H1 (cell line): ENCODE data around the gene DPRX. TPM values are rescaled to one million over a fixed set of nuclear protein-coding genes. Genes with fewer than 3 reads are reported as not detected.

Source experiments
- CTCF ChIA-PET: fragments of 300-600 bp; sonication (Branson Sonifier 250); formaldehyde crosslinking; loops from one replicate; lab custom pipeline; 2021; ENCODE audit not compliant: partially characterized antibody; lab: Charles Lee
- POLR2A ChIA-PET: fragments of 300-600 bp; sonication (Branson Sonifier 250); formaldehyde crosslinking; loops from one replicate; lab custom pipeline; 2021; ENCODE audit warnings: inconsistent platforms; ENCODE audit not compliant: partially characterized antibody; lab: Charles Lee
- DNase-seq, 2 experiments: peaks; one replicate each; pipeline versions ENCODE4 v3.0.0 to v3.0.0-alpha.2; 2010 to 2022; ENCODE audit warnings: low spot score in 2 of 2, low read depth in 1 of 2, mixed read lengths in 1 of 2
- FAIRE-seq: peaks from 2 replicates; lab custom pipeline; 2011; peaks lifted over from hg19 to GRCh38; lab: Jason Lieb, UNC
- H2AFZ ChIP-seq: 2 replicates; pipeline ENCODE4 v1.8.1; 2012; ENCODE audit warnings: low read length, inconsistent platforms
- H2AK5ac ChIP-seq: 2 replicates; pipeline ENCODE4 v1.6.1; 2013; ENCODE audit warnings: low read depth, low read length
- H2BK120ac ChIP-seq: replicated peaks from 2 replicates; pipeline ENCODE3; 2013; ENCODE audit warnings: low read depth, low read length, inconsistent platforms
- H2BK12ac ChIP-seq: 2 replicates; pipeline ENCODE4 v1.6.1; 2013; ENCODE audit warnings: low read depth, low read length
- H2BK15ac ChIP-seq: 2 replicates; pipeline ENCODE4 v1.6.1; 2013; ENCODE audit warnings: low read length
- H2BK20ac ChIP-seq: 2 replicates; pipeline ENCODE4 v1.6.1; 2013; ENCODE audit warnings: low read length
- H2BK5ac ChIP-seq: 2 replicates; pipeline ENCODE4 v1.6.1; 2013; ENCODE audit warnings: low read depth, low read length
- H3K14ac ChIP-seq: 2 replicates; pipeline ENCODE4 v1.6.1; 2013; ENCODE audit warnings: inconsistent platforms; ENCODE audit not compliant: insufficient read length
- H3K18ac ChIP-seq: 2 replicates; pipeline ENCODE4 v1.6.1; 2013; ENCODE audit warnings: low read length; ENCODE audit errors: extremely low read depth
- H3K23ac ChIP-seq: 2 replicates; pipeline ENCODE4 v1.6.1; 2013; ENCODE audit warnings: inconsistent platforms; ENCODE audit not compliant: insufficient read length
- H3K23me2 ChIP-seq: 2 replicates; pipeline ENCODE4 v1.6.1; 2013; ENCODE audit warnings: low read depth, low read length
- H3K27ac ChIP-seq: 2 replicates; pipeline ENCODE4 v1.6.1; 2011; ENCODE audit warnings: low read depth, low read length, inconsistent platforms
- H3K27me3 ChIP-seq, 4 experiments: replicated peaks in 1 of 4; 1 replicate in 1 of 4; 2 replicates in 3 of 4; pipeline versions ENCODE4 v1.6.1 to v1.8.1; 2011 to 2013; ENCODE audit warnings: low read length in 3 of 4, mild to moderate bottlenecking in 3 of 4, inconsistent platforms in 2 of 4, mixed read lengths in 2 of 4, moderate library complexity in 1 of 4; ENCODE audit not compliant: control insufficient read depth in 3 of 4, insufficient read depth in 3 of 4; ENCODE audit errors: extremely low read depth in 1 of 4
- H3K36me3 ChIP-seq, 4 experiments: 2 replicates each; pipeline versions ENCODE4 v1.6.1 to v1.8.1; 2011 to 2013; ENCODE audit warnings: mild to moderate bottlenecking in 4 of 4, low read length in 3 of 4, moderate library complexity in 2 of 4, control low read depth in 1 of 4, inconsistent platforms in 1 of 4; ENCODE audit not compliant: insufficient read depth in 4 of 4, control insufficient read depth in 2 of 4
- H3K4ac ChIP-seq: replicated peaks from 2 replicates; pipeline ENCODE3; 2013; ENCODE audit warnings: low read length, low read depth, mixed read lengths, inconsistent platforms; ENCODE audit not compliant: insufficient read length
- H3K4me1 ChIP-seq, 4 experiments: replicated peaks in 1 of 4; 1 replicate in 1 of 4; 2 replicates in 3 of 4; pipeline versions ENCODE4 v1.6.1 to v1.8.1; 2011 to 2013; ENCODE audit warnings: low read length in 3 of 4, inconsistent platforms in 2 of 4, mixed read lengths in 1 of 4; ENCODE audit not compliant: insufficient read depth in 4 of 4, control insufficient read depth in 3 of 4
- H3K4me2 ChIP-seq, 2 experiments: 2 replicates each; pipeline versions ENCODE4 v1.6.1 to v1.8.1; 2011 to 2013; ENCODE audit warnings: low read depth in 2 of 2, low read length in 2 of 2, control low read depth in 1 of 2, inconsistent platforms in 1 of 2, mild to moderate bottlenecking in 1 of 2; ENCODE audit not compliant: insufficient read depth in 1 of 2
- H3K4me3 ChIP-seq, 4 experiments: fragments of 200-600, 300-600 bp in 1 of 4; sonication (generic), shearing (Covaris generic), sonication (Bioruptor Twin) in 1 of 4; 2 replicates each; pipeline versions ENCODE4 v1.5.1 to v1.8.1; 2011 to 2016; ENCODE audit warnings: low read length in 4 of 4, low read depth in 3 of 4, control low read depth in 2 of 4, inconsistent platforms in 2 of 4, mild to moderate bottlenecking in 2 of 4, mixed read lengths in 1 of 4, moderate library complexity in 1 of 4; ENCODE audit not compliant: insufficient read depth in 2 of 4; ENCODE audit errors: extremely low read depth in 1 of 4
- H3K56ac ChIP-seq: replicated peaks from 2 replicates; pipeline ENCODE3; 2013; ENCODE audit warnings: low read depth, mild to moderate bottlenecking, mixed read lengths, low read length, inconsistent platforms; ENCODE audit not compliant: insufficient read length
- H3K79me1 ChIP-seq: 2 replicates; pipeline ENCODE4 v1.6.1; 2013; ENCODE audit warnings: low read depth, low read length, control low read depth
- H3K79me2 ChIP-seq, 2 experiments: 2 replicates each; pipeline versions ENCODE4 v1.6.1 to v1.8.1; 2012 to 2013; ENCODE audit warnings: low read length in 2 of 2, mild to moderate bottlenecking in 2 of 2, inconsistent platforms in 1 of 2; ENCODE audit not compliant: insufficient read depth in 2 of 2, control insufficient read depth in 1 of 2
- H3K9ac ChIP-seq, 4 experiments: replicated peaks in 1 of 4; 1 replicate in 1 of 4; 2 replicates in 3 of 4; pipeline versions ENCODE4 v1.6.1 to v1.8.1; 2011 to 2013; ENCODE audit warnings: low read depth in 3 of 4, low read length in 3 of 4, control low read depth in 2 of 4, mild to moderate bottlenecking in 2 of 4, moderate library complexity in 2 of 4, inconsistent platforms in 1 of 4; ENCODE audit errors: extremely low read depth in 1 of 4
- H3K9me3 ChIP-seq, 2 experiments: 2 replicates each; pipeline versions ENCODE4 v1.6.1 to v1.8.1; 2012 to 2013; ENCODE audit warnings: mild to moderate bottlenecking in 2 of 2, moderate library complexity in 2 of 2, control low read depth in 1 of 2, inconsistent platforms in 1 of 2, low read depth in 1 of 2, low read length in 1 of 2, mixed read lengths in 1 of 2; ENCODE audit not compliant: insufficient read depth in 2 of 2
- H4K20me1 ChIP-seq, 2 experiments: replicated peaks in 1 of 2; 2 replicates each; pipeline versions ENCODE3 to v1.8.1; 2011 to 2013; ENCODE audit warnings: inconsistent platforms in 2 of 2, low read length in 2 of 2, mild to moderate bottlenecking in 1 of 2; ENCODE audit not compliant: insufficient read depth in 2 of 2, control insufficient read depth in 1 of 2
- H4K5ac ChIP-seq: 2 replicates; pipeline ENCODE4 v1.6.1; 2013; ENCODE audit warnings: low read length, low read depth, mixed read lengths, inconsistent platforms; ENCODE audit not compliant: insufficient read length
- H4K8ac ChIP-seq: 2 replicates; pipeline ENCODE4 v1.8.0; 2013; ENCODE audit warnings: mild to moderate bottlenecking, moderate library complexity, low read length, inconsistent platforms; ENCODE audit not compliant: insufficient read depth; ENCODE audit errors: extremely low read depth
- H4K91ac ChIP-seq: replicated peaks from 2 replicates; pipeline ENCODE3; 2013; ENCODE audit warnings: low read length, mixed read lengths, inconsistent platforms; ENCODE audit not compliant: insufficient read length
- BRCA1 ChIP-seq: IDR thresholded peaks from 2 replicates; pipeline ENCODE4 v1.6.1; 2012; ENCODE audit warnings: low read depth, low read length, improper control_type of control experiment
- MAFK ChIP-seq: IDR thresholded peaks from 2 replicates; pipeline ENCODE4 v1.6.1; 2012; ENCODE audit warnings: low read depth, mild to moderate bottlenecking, improper control_type of control experiment, low read length
- POU5F1 ChIP-seq: IDR thresholded peaks from 2 replicates; pipeline ENCODE4 v1.6.1; 2011; ENCODE audit warnings: low read depth, mild to moderate bottlenecking, low read length, moderate library complexity
- RXRA ChIP-seq: IDR thresholded peaks from 2 replicates; pipeline ENCODE4 v1.6.1; 2011; ENCODE audit warnings: low read depth, mild to moderate bottlenecking, low read length, moderate library complexity; ENCODE audit not compliant: insufficient read depth
- TAF7 ChIP-seq: optimal IDR thresholded peaks from 2 replicates; pipeline ENCODE3; 2011; ENCODE audit warnings: low read depth, mild to moderate bottlenecking, inconsistent platforms, low read length, moderate library complexity, borderline replicate concordance
- WGBS, 2 experiments: shearing (Covaris generic) in 1 of 2; methylation state at CpG; one replicate each; pipeline versions ENCODE4 v1.1.6 to v1.1.7; 2013 to 2015; ENCODE audit warnings: low lambda C conversion rate in 2 of 2, mixed read lengths in 2 of 2, inconsistent platforms in 1 of 2, low coverage in 1 of 2, missing lambda C conversion rate in 1 of 2; ENCODE audit not compliant: insufficient replicate concordance in 2 of 2, insufficient coverage in 1 of 2, insufficient read length in 1 of 2; ENCODE audit errors: extremely low coverage in 1 of 2, missing lambda C conversion rate in 1 of 2; 5-methylcytosine and 5-hydroxymethylcytosine counted together
- polyA plus RNA-seq, 7 experiments: library from polyadenylated mRNA; depleted of rRNA in 3 of 7; stranded (reverse) in 5 of 7; unstranded in 2 of 7; fragments of >200 nt in 5 of 7; fragments of 200-250 nt in 2 of 7; gene quantifications; 1 replicate in 5 of 7; 2 replicates in 1 of 7; 4 replicates in 1 of 7; pipeline versions ENCODE4 v1.2.1 to v1.2.3, GENCODE V29; 2011 to 2013; ENCODE audit warnings: missing spikeins in 2 of 7, mixed read lengths in 2 of 7
- total RNA-seq: library from RNA; stranded (reverse); fragmentation: NEBNext Ultra II Directional; extraction: Animal tissue kit (Norgen Biotek cat#: 25700); gene quantifications from 2 replicates; pipeline ENCODE4 v1.2.1, GENCODE V29; 2021

Gene DPRX
- total and polyA plus RNA-seq, 2 of the 8 experiments (the other 6 are each of a cell fraction or from before 2014, with no cell fraction given), result not detected

DNA sequence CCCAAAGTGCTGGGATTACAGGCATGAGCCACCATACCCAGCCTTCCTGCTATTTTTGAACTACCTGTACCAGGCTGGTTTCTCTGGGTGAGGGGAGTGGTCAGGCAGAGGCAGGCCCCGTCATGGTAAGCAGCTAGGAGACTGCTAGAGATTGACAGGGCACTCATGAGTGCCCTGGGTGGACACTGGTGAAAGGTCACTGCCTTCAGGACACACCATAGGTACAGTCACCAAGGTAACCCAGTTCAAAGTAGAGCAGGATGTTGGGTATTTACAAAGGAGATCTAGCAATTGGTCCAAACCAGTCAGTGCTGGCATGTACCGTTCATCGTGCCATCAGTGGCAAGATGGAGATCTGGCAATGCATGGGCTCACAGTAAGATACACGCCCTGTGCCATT, 25.5 kb downstream of the DPRX start:
- no peak overlapping the region for H3K4me2 ChIP-seq
- no peak for DNase-seq
- no peak overlapping the region for H3K4me3 ChIP-seq
- H4K8ac ChIP-seq, result no peak overlapping the region
- H4K5ac ChIP-seq, result no peak overlapping the region
- H3K14ac ChIP-seq, result no peak overlapping the region
- H3K9me3 ChIP-seq, result peaks cover 26 to 30% of the 10 kb centered on the region in 2 experiments
- H3K23ac ChIP-seq, result no peak overlapping the region
- no peak overlapping the region for H3K4ac ChIP-seq
- no peak overlapping the region for H3K56ac ChIP-seq
- TF ChIP-seq MAFK (no peak), TAF7 (no peak), POU5F1 (no peak), RXRA (no peak), BRCA1 (no peak)
- H3K4me1 ChIP-seq, result peaks cover 0 to 16% (median 10%) of the 10 kb centered on the region in 4 experiments; a peak in 5 of 7 replicates
- H3K79me1 ChIP-seq, result no peaks in the 10 kb centered on the region
- H4K91ac ChIP-seq, result no peak overlapping the region
- FAIRE-seq, result no peak
- H2BK12ac ChIP-seq, result 0 out of 2 replicates have a peak overlapping the region, but pooled peaks have one; percentile 72
- H3K36me3 ChIP-seq, result peaks cover 0 to 9% (median 3%) of the 10 kb centered on the region in 4 experiments; a peak in 4 of 8 replicates
- H3K23me2 ChIP-seq, result no peaks in the 10 kb centered on the region
- no peak overlapping the region for H3K9ac ChIP-seq
- no peak overlapping the region; the same call in none of the 2 replicates for H3K18ac ChIP-seq
- H3K27me3 ChIP-seq, result no peaks in the 10 kb centered on the region
- H2BK15ac ChIP-seq, result no peak overlapping the region
- 94% methylated on average over 4 of the region's 4 CpGs; no CpG with 5 or more reads in 1 of the 2 experiments for WGBS, 2 experiments
- CTCF ChIA-PET, result interaction anchor here (1.0 to 6.2 kb wide), 4 partner anchors 62 to 116 kb away, joined by 3 to 52 read pairs (median 16); no protein-coding TSS in a partner anchor
- no peak overlapping the region for H2AFZ ChIP-seq
- POLR2A ChIA-PET, result no interaction called here
- H4K20me1 ChIP-seq, result no peaks in the 10 kb centered on the region
- no peak overlapping the region for H2BK5ac ChIP-seq
- H2BK120ac ChIP-seq, result no peak overlapping the region
- no peak overlapping the region for H3K27ac ChIP-seq
- H2AK5ac ChIP-seq, result peak overlapping the region; percentile 77; the same call in 1 of the 2 replicates
- peak overlapping the region; percentile 77; the same call in 1 of the 2 replicates for H2BK20ac ChIP-seq
- no peaks in the 10 kb centered on the region for H3K79me2 ChIP-seq
